ENCODE results near the gene ZNF774. TPM values are rescaled to one million over a fixed set of nuclear protein-coding genes. Genes with fewer than 3 reads are reported as not detected.
A peak's percentile ranks its signal among the peaks of the same experiment; 100 is the strongest.

Gene ZNF774
- total and polyA plus RNA-seq, 2 of the 8 experiments (the other 6 are each of a cell fraction or from before 2014, with no cell fraction given), result 0.82 to 2.6 TPM

DNA sequence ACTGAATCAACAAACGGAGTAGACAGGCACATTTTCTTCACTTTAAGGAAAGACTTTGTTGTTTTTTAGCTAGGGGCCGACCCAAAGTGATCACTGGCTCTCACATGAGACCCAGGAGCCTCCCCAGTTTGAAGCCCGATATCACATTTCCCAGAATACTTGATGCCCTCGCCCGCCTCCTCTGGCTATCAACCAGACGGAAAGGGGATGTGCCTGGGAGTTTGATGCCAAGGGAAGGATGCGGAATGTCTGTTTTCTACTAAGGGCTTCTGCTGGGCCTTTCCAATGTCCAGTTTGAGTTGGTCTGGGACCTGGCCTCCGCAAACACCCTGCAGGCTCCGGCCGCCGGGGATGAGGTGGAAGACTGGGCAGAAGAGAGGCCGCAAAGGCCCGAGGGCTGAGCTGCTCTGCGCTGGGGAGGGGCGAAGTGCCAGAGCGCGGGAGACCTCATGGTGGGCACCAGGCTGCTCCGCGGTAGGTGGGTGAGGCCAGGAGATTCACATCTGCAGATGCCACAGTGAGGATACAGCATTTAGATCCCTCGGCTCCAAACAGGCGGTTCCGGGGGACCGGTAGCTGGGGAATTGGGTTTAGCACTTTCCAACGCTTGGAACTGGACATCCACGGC, 491 bp upstream of the ZNF774 start (continued):
- TF ChIP-seq E2F6 (IDR thresholded peaks at IDR 0.05) (peak; percentile 42; the same call in 1 of the 2 replicates), CBX8 (IDR thresholded peaks at IDR 0.05; ENCODE audit: borderline replicate concordance, low read depth, low read length) (no peak), SIRT6 (IDR thresholded peaks at IDR 0.05; ENCODE audit: low read length) (no peak), POLR2A (IDR thresholded peaks at IDR 0.05; ENCODE audit: control extremely low read depth in 1 of 2, low read depth in 2 of 2, low read length in 2 of 2) (no peak), SAP30 (IDR thresholded peaks at IDR 0.05; ENCODE audit: insufficient read depth, insufficient replicate concordance, low read length) (peak; percentile 42), TBP (IDR thresholded peaks at IDR 0.05; ENCODE audit: low read depth, low read length) (0 out of 2 replicates have a peak, but pooled peaks have one; percentile 7), TAF1 (IDR thresholded peaks at IDR 0.05; ENCODE audit: low read depth, low read length) (no peak), TAF7 (optimal IDR thresholded peaks at IDR 0.05; ENCODE audit: borderline replicate concordance, low read depth, low read length) (no peak), BCL11A (IDR thresholded peaks at IDR 0.05; ENCODE audit: low read depth in 2 of 2, low read length in 2 of 2) (no peak), TEAD4 (IDR thresholded peaks at IDR 0.05; ENCODE audit: low read depth, low read length) (no peak), FOSL1 (IDR thresholded peaks at IDR 0.05; ENCODE audit: insufficient read depth, low read depth, low read length) (no peak), SP2 (IDR thresholded peaks at IDR 0.05; ENCODE audit: low read length) (no peak)

Measured in H1 (cell line).